T-helper 2 cell treated with Interferon-gamma antibody and Interleukin-4, amounts not matched to agents 100 ng/mL and 5 ng/mL, for 36 hours (primary cell): ENCODE data around the gene CSF3R. TPM values are rescaled to one million over a fixed set of nuclear protein-coding genes. Genes with fewer than 3 reads are reported as not detected.
"Not testable (repeated sequence)": the region's sequence is repeated elsewhere in the genome, so short reads cannot be mapped to it uniquely, and the experiment has no call there.

Source experiments
- intact Hi-C: fragments of 100-400 bp; cut with micrococcal nuclease; formaldehyde crosslinking; loops from one replicate; pipeline ENCODE4 v1.15.1; 2023
- total RNA-seq: library from RNA; stranded (reverse); gene quantifications from 2 replicates; pipeline ENCODE4 v1.2.3, GENCODE V29; 2022

Gene CSF3R
- total RNA-seq, 1 donor from 2014 or later: 1.2 TPM

GRCh38 chr1:36513676-36514473 is 31.2 kb upstream of the CSF3R start:
- intact Hi-C loops: no loop called here

- intact Hi-C loops: no loop called here
Observed at GRCh38 chr1:36512842-36513241, 30.1 kb upstream of the CSF3R start.

- intact Hi-C loops: no loop called here
Observed at GRCh38 chr1:36511804-36512798, 29.4 kb upstream of the CSF3R start.

- intact Hi-C loops: not testable (repeated sequence)
Observed at GRCh38 chr1:36511220-36511619, 28.5 kb upstream of the CSF3R start.

- intact Hi-C loops: no loop called here
Observed at GRCh38 chr1:36510418-36510817, 27.7 kb upstream of the CSF3R start.

- intact Hi-C loops: no loop called here
Observed at GRCh38 chr1:36508257-36508656, 25.5 kb upstream of the CSF3R start.

- intact Hi-C loops: no loop called here
Observed at GRCh38 chr1:36506276-36506920, 23.7 kb upstream of the CSF3R start.

GRCh38 chr1:36503733-36504132 is 21.0 kb upstream of the CSF3R start:
- intact Hi-C loops: no loop called here

GRCh38 chr1:36503159-36503558 is 20.4 kb upstream of the CSF3R start:
- intact Hi-C loops: no loop called here

- intact Hi-C loops: no loop called here
Observed at GRCh38 chr1:36502616-36503015, 19.9 kb upstream of the CSF3R start.

GRCh38 chr1:36501911-36502310 is 19.2 kb upstream of the CSF3R start:
- intact Hi-C loops: not testable (repeated sequence)

- intact Hi-C loops: no loop called here
Observed at GRCh38 chr1:36497207-36497606, 14.5 kb upstream of the CSF3R start.

- intact Hi-C loops: no loop called here
Observed at GRCh38 chr1:36494971-36495370, 12.3 kb upstream of the CSF3R start.

GRCh38 chr1:36493524-36493923 is 10.8 kb upstream of the CSF3R start:
- intact Hi-C loops: no loop called here

- intact Hi-C loops: no loop called here
Observed at GRCh38 chr1:36492491-36492890, 9.8 kb upstream of the CSF3R start.

- intact Hi-C loops: not testable (repeated sequence)
Observed at GRCh38 chr1:36489258-36490051, 6.7 kb upstream of the CSF3R start.

GRCh38 chr1:36487906-36488305 is 5.2 kb upstream of the CSF3R start:
- intact Hi-C loops: no loop called here

GRCh38 chr1:36487336-36487725 is 4.6 kb upstream of the CSF3R start:
- intact Hi-C loops: not testable (repeated sequence)

- intact Hi-C loops: no loop called here
Observed at GRCh38 chr1:36486439-36487335, 4.0 kb upstream of the CSF3R start.

GRCh38 chr1:36486093-36486438 is 3.4 kb upstream of the CSF3R start:
- intact Hi-C loops: no loop called here
